ENCODE measurements around the gene RAPGEF4.

RAPGEF4 gene

GRCh38 chr2:172735582-172736423 lies at the start of gene RAPGEF4:
Gene RAPGEF4, plus strand, starts transcription at chr2:172735845. Its CDS starts 139 bp downstream, at chr2:172735984.
- no peak for DNase-seq

GRCh38 chr2:172693037-172693436 lies 42.6 kb upstream of the RAPGEF4 start:
- peak; percentile 70 for DNase-seq

GRCh38 chr2:172693529-172694455 lies 41.9 kb upstream of the RAPGEF4 start:
- no peak for DNase-seq

GRCh38 chr2:172697296-172697695 lies 38.3 kb upstream of the RAPGEF4 start:
- DNase-seq = no peak

GRCh38 chr2:172698041-172698863 lies 37.4 kb upstream of the RAPGEF4 start:
- DNase-seq = no peak

- DNase-seq = no peak
Measured at GRCh38 chr2:172701250-172701649, 34.4 kb upstream of the RAPGEF4 start.

- peak; percentile 36 for DNase-seq
Measured at GRCh38 chr2:172702451-172702850, 33.2 kb upstream of the RAPGEF4 start.

GRCh38 chr2:172704072-172704936 lies 31.3 kb upstream of the RAPGEF4 start:
- peak; percentile 28 for DNase-seq

- no peak for DNase-seq
Measured at GRCh38 chr2:172705352-172705751, 30.3 kb upstream of the RAPGEF4 start.

GRCh38 chr2:172708247-172708646 lies 27.4 kb upstream of the RAPGEF4 start:
- no peak for DNase-seq

- no peak for DNase-seq
Measured at GRCh38 chr2:172709566-172710291, 25.9 kb upstream of the RAPGEF4 start.

- peak; percentile 40 for DNase-seq
Measured at GRCh38 chr2:172710584-172711047, 25.0 kb upstream of the RAPGEF4 start.

- no peak for DNase-seq
Measured at GRCh38 chr2:172711110-172711509, 24.5 kb upstream of the RAPGEF4 start.

- DNase-seq = no peak
Measured at GRCh38 chr2:172712251-172712650, 23.4 kb upstream of the RAPGEF4 start.

GRCh38 chr2:172713365-172713875 lies 22.2 kb upstream of the RAPGEF4 start:
- DNase-seq = no peak

GRCh38 chr2:172722481-172722880 lies 13.2 kb upstream of the RAPGEF4 start:
- DNase-seq = no peak

GRCh38 chr2:172723286-172723685 lies 12.4 kb upstream of the RAPGEF4 start:
- DNase-seq = no peak

GRCh38 chr2:172724724-172725123 lies 10.9 kb upstream of the RAPGEF4 start:
- DNase-seq = no peak

GRCh38 chr2:172725284-172725683 lies 10.4 kb upstream of the RAPGEF4 start:
- DNase-seq = no peak

GRCh38 chr2:172725746-172726145 lies 9.9 kb upstream of the RAPGEF4 start:
- no peak for DNase-seq
